ENCODE results near the gene KCTD13. TPM values are rescaled to one million over a fixed set of nuclear protein-coding genes. Genes with fewer than 3 reads are reported as not detected.

The KCTD13 gene
- total RNA-seq, 1 donor from 2014 or later = 302 TPM

GRCh38 chr16:29862884-29863668 lies 63.0 kb downstream of the KCTD13 start, which contains the start of gene CDIPT:
TSS of gene CDIPT (minus strand) at chr16:29863226. CDS start at chr16:29862857, 369 bp downstream.
- intact Hi-C loops (cut with DNase I) = loop anchor here (1.0 to 5.0 kb wide), 7 partner anchors 37 to 158 kb away; partner anchors contain the start of genes ASPHD1, KCTD13, KIF22 and MVP
- no peaks in the 10 kb centered on the region for H3K9me3 ChIP-seq
- peak within 1 kb of the TSS; percentile 85 to 93 for H3K27ac ChIP-seq
- peak; percentile 57 to 66 (median 59) for TF ChIP-seq CTCF (IDR thresholded peaks at IDR 0.05)
- no peaks in the 10 kb centered on the region for H3K27me3 ChIP-seq
- H3K4me1 ChIP-seq = peaks cover 4 to 25% of the 10 kb centered on the region in 2 donors
- H3K36me3 ChIP-seq = peaks cover 12 to 25% of the 10 kb centered on the region in 2 donors
- H3K4me3 ChIP-seq = peak within 1 kb of the TSS; percentile 72 to 99
- peak; percentile 79 to 97 for DNase-seq (ENCODE audit: low spot score in 2 of 2)

GRCh38 chr16:29862383-29862883 lies 63.6 kb downstream of the KCTD13 start:
- no peak for DNase-seq (ENCODE audit: low spot score in 2 of 2)
- intact Hi-C loops (cut with DNase I) = loop anchor here (2.0 to 5.0 kb wide), 5 partner anchors 58 to 158 kb away; partner anchors contain the start of genes KCTD13, KIF22 and TAOK2
- no peaks in the 10 kb centered on the region for H3K27me3 ChIP-seq
- H3K27ac ChIP-seq = peak overlapping the region; percentile 85 to 93
- peaks cover 12 to 25% of the 10 kb centered on the region in 2 donors for H3K36me3 ChIP-seq
- H3K4me1 ChIP-seq = peaks cover 4 to 25% of the 10 kb centered on the region in 2 donors
- peak overlapping the region; percentile 72 to 99 for H3K4me3 ChIP-seq
- H3K9me3 ChIP-seq = no peaks in the 10 kb centered on the region
- peak in 1 of 3 experiments; percentile 11 for TF ChIP-seq CTCF (IDR thresholded peaks at IDR 0.05)

GRCh38 chr16:29860218-29860617 lies 65.8 kb downstream of the KCTD13 start:
- DNase-seq (ENCODE audit: low spot score in 2 of 2) = no peak
- Histone ChIP-seq H3K36me3 (peaks cover 12 to 25% of the 10 kb centered on the region in 2 donors), H3K4me3 (no peak overlapping the region), H3K27me3 (no peaks in the 10 kb centered on the region), H3K4me1 (peaks cover 4 to 25% of the 10 kb centered on the region in 2 donors), H3K27ac (no peak overlapping the region), H3K9me3 (no peaks in the 10 kb centered on the region)
- intact Hi-C loops (cut with DNase I) = loop anchor here (5.0 kb wide), 1 partner anchor 112 kb away; the partner anchor contains the start of gene TAOK2
- TF ChIP-seq CTCF (IDR thresholded peaks at IDR 0.05) = no peak

- no peak for TF ChIP-seq CTCF (IDR thresholded peaks at IDR 0.05)
- intact Hi-C loops (cut with DNase I) = no loop called here
- Histone ChIP-seq H3K4me3 (no peak overlapping the region), H3K27me3 (no peaks in the 10 kb centered on the region), H3K36me3 (peaks cover 12 to 25% of the 10 kb centered on the region in 2 donors), H3K27ac (peak overlapping the region; percentile 59), H3K9me3 (no peaks in the 10 kb centered on the region), H3K4me1 (peaks cover 4 to 25% of the 10 kb centered on the region in 2 donors)
- no peak for DNase-seq (ENCODE audit: low spot score in 2 of 2)
Observed at GRCh38 chr16:29858974-29859373, 67.1 kb downstream of the KCTD13 start.

- Histone ChIP-seq H3K27me3 (no peaks in the 10 kb centered on the region), H3K4me1 (peaks cover 4 to 25% of the 10 kb centered on the region in 2 donors), H3K4me3 (no peak overlapping the region), H3K9me3 (no peaks in the 10 kb centered on the region), H3K36me3 (peaks cover 12 to 25% of the 10 kb centered on the region in 2 donors), H3K27ac (peak overlapping the region; percentile 59)
- peak in 1 of 2 donors; percentile 72 for DNase-seq (ENCODE audit: low spot score in 2 of 2)
- intact Hi-C loops (cut with DNase I) = no loop called here
- TF ChIP-seq CTCF (IDR thresholded peaks at IDR 0.05) = no peak
Observed at GRCh38 chr16:29858149-29858849, 67.7 kb downstream of the KCTD13 start.

All from ascending aorta (tissue), 2 donors.